Ramos (cell line): ENCODE measurements around the gene HADHA.

Experiments used
- in situ Hi-C: fragments of 300-500 bp; cut with MboI; formaldehyde crosslinking; loops from one replicate; pipeline ENCODE4 v1.14.3; 2022; ENCODE audit warnings: low sequenced_read_pairs; ENCODE audit not compliant: unreplicated experiment

HADHA gene

GRCh38 chr2:26162963-26163362 lies 81.5 kb downstream of the HADHA start:
- in situ Hi-C loops: loop anchor here (10.0 kb wide), 1 partner anchor 162 kb away; no protein-coding TSS in a partner anchor

GRCh38 chr2:26161926-26162325 lies 82.5 kb downstream of the HADHA start:
- in situ Hi-C loops: loop anchor here (10.0 kb wide), 1 partner anchor 163 kb away; no protein-coding TSS in a partner anchor

- in situ Hi-C loops: no loop called here
These were observed 86.9 kb downstream of the HADHA start for GRCh38 chr2:26157580-26157979.

GRCh38 chr2:26150243-26150642 lies 94.2 kb downstream of the HADHA start:
- in situ Hi-C loops: no loop called here

- in situ Hi-C loops: loop anchor here (5.0 to 10.0 kb wide), 3 partner anchors 156 to 294 kb away; no protein-coding TSS in a partner anchor
These were observed 95.9 kb downstream of the HADHA start for GRCh38 chr2:26148501-26148900.

GRCh38 chr2:26144953-26145680 lies 99.3 kb downstream of the HADHA start:
- in situ Hi-C loops: loop anchor here (5.0 to 10.0 kb wide), 3 partner anchors 153 to 290 kb away; no protein-coding TSS in a partner anchor

GRCh38 chr2:26144031-26144430 lies 100.4 kb downstream of the HADHA start:
- in situ Hi-C loops: loop anchor here (10.0 kb wide), 1 partner anchor 289 kb away; no protein-coding TSS in a partner anchor

- in situ Hi-C loops: loop anchor here (10.0 kb wide), 1 partner anchor 286 kb away; no protein-coding TSS in a partner anchor
These were observed 103.2 kb downstream of the HADHA start for GRCh38 chr2:26141145-26141769.
